ENCODE data around the gene TTC24.

DNA sequence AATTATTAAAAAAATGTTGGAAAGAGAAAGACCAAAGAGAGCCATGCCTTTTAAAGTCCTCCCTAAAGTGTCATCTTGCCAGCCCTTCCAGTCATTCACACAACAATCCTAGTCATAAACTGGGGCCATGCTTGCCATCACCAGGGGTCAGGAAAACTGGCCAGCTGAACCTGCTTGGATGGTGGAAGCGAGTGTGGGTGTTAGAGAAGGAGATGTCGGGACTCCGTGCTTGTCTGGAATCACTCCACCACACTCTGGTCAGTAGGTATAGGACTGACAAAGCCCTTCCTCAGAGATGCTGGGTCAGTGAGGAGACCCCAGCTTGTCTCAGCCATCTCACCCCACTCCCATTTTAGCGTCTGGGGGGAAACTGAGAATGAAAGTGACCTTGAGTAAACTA, 36.4 kb downstream of the TTC24 start:
- no peak for TF ChIP-seq EZH2phosphoT487 (IDR thresholded peaks at IDR 0.05; ENCODE audit: low read depth, severe bottlenecking, unreplicated experiment)
- TF ChIP-seq, protein P1, sequence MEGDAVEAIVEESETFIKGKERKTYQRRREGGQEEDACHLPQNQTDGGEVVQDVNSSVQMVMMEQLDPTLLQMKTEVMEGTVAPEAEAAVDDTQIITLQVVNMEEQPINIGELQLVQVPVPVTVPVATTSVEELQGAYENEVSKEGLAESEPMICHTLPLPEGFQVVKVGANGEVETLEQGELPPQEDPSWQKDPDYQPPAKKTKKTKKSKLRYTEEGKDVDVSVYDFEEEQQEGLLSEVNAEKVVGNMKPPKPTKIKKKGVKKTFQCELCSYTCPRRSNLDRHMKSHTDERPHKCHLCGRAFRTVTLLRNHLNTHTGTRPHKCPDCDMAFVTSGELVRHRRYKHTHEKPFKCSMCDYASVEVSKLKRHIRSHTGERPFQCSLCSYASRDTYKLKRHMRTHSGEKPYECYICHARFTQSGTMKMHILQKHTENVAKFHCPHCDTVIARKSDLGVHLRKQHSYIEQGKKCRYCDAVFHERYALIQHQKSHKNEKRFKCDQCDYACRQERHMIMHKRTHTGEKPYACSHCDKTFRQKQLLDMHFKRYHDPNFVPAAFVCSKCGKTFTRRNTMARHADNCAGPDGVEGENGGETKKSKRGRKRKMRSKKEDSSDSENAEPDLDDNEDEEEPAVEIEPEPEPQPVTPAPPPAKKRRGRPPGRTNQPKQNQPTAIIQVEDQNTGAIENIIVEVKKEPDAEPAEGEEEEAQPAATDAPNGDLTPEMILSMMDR (IDR thresholded peaks at IDR 0.05; ENCODE audit: poor library complexity): no peak

Measured in hepatocyte (in vitro differentiated cells).